ENCODE measurements around the gene BSN. TPM values are rescaled to one million over a fixed set of nuclear protein-coding genes. Genes with fewer than 3 reads are reported as not detected.
"Not testable (repeated sequence)": the region's sequence is repeated elsewhere in the genome, so short reads cannot be mapped to it uniquely, and the experiment has no call there.

The BSN gene
- total RNA-seq, 4 donors from 2014 or later, result 0.04 to 0.36 (median 0.14) TPM

- WGBS, 2 donors, result 75 to 93% methylated on average over 4 of the region's 4 CpGs
Observed at GRCh38 chr3:49681543-49681942, 127.3 kb downstream of the BSN start.

GRCh38 chr3:49683162-49683561 is 128.9 kb downstream of the BSN start:
- 85 to 91% methylated on average over 6 of the region's 6 CpGs for WGBS, 2 donors
- intact Hi-C loops (cut with DNase I; ENCODE audit: low total_unique reads), result no loop called here
- DNase-seq (ENCODE audit: low spot score in 2 of 2), result no peak
- H3K4me3 ChIP-seq (ENCODE audit: low read depth, poor library complexity, severe bottlenecking), result no peak overlapping the region
- TF ChIP-seq CTCF (IDR thresholded peaks at IDR 0.05) (no peak), POLR2A (IDR thresholded peaks at IDR 0.05) (no peak)

More at GRCh38 chr3:49681543-49681942, 127.3 kb downstream of the BSN start:
- DNase-seq (ENCODE audit: low spot score in 2 of 2), result no peak
- intact Hi-C loops (cut with DNase I; ENCODE audit: low total_unique reads), result no loop called here
- TF ChIP-seq CTCF (IDR thresholded peaks at IDR 0.05), result no peak
- no peak for TF ChIP-seq POLR2A (IDR thresholded peaks at IDR 0.05)
- no peak overlapping the region for H3K4me3 ChIP-seq (ENCODE audit: low read depth, poor library complexity, severe bottlenecking)

- intact Hi-C loops (cut with DNase I; ENCODE audit: low total_unique reads); H3K4me3 ChIP-seq (ENCODE audit: low read depth, poor library complexity, severe bottlenecking); DNase-seq (ENCODE audit: low spot score in 2 of 2): not testable (repeated sequence)
- WGBS, 2 donors, result 76 to 100% methylated on average over 1 to 2 of the region's 2 CpGs
Observed at GRCh38 chr3:49684453-49684852, 130.2 kb downstream of the BSN start.

- DNase-seq (ENCODE audit: low spot score in 2 of 2); intact Hi-C loops (cut with DNase I; ENCODE audit: low total_unique reads); H3K4me3 ChIP-seq (ENCODE audit: low read depth, poor library complexity, severe bottlenecking): not testable (repeated sequence)
- WGBS, 2 donors, result 95% methylated on average over 10 of the region's 10 CpGs
Observed at GRCh38 chr3:49685103-49685502, 130.8 kb downstream of the BSN start.

- intact Hi-C loops (cut with DNase I; ENCODE audit: low total_unique reads); H3K4me3 ChIP-seq (ENCODE audit: low read depth, poor library complexity, severe bottlenecking); DNase-seq (ENCODE audit: low spot score in 2 of 2): not testable (repeated sequence)
- 19% methylated on average over 18 of the region's 36 CpGs; no CpG with 5 or more reads in 1 of the 2 donors for WGBS, 2 donors
Observed at GRCh38 chr3:49685846-49686245, 131.6 kb downstream of the BSN start.

- H3K4me3 ChIP-seq (ENCODE audit: low read depth, poor library complexity, severe bottlenecking); intact Hi-C loops (cut with DNase I; ENCODE audit: low total_unique reads): not testable (repeated sequence)
- 0 to 5% methylated on average over 1 to 19 of the region's 29 CpGs for WGBS, 2 donors
- DNase-seq (ENCODE audit: low spot score in 2 of 2), result peak; percentile 31 to 89
Observed at GRCh38 chr3:49686346-49686745, 132.1 kb downstream of the BSN start.

GRCh38 chr3:49686769-49687423 is 132.6 kb downstream of the BSN start:
- peak in 1 of 2 donors; percentile 44 for DNase-seq (ENCODE audit: low spot score in 2 of 2)
- H3K4me3 ChIP-seq (ENCODE audit: low read depth, poor library complexity, severe bottlenecking); intact Hi-C loops (cut with DNase I; ENCODE audit: low total_unique reads): not testable (repeated sequence)
- 16 to 42% methylated on average over 11 to 37 of the region's 44 CpGs for WGBS, 2 donors

- intact Hi-C loops (cut with DNase I; ENCODE audit: low total_unique reads); H3K4me3 ChIP-seq (ENCODE audit: low read depth, poor library complexity, severe bottlenecking); DNase-seq (ENCODE audit: low spot score in 2 of 2): not testable (repeated sequence)
- WGBS, 2 donors, result 84 to 90% methylated on average over 12 of the region's 12 CpGs
Observed at GRCh38 chr3:49687424-49687795, 133.1 kb downstream of the BSN start.

- 58 to 69% methylated on average over 7 of the region's 7 CpGs for whole genome bisulfite sequencing, 2 donors
- intact Hi-C loops (cut with DNase I; ENCODE audit: low total_unique reads); DNase-seq (ENCODE audit: low spot score in 2 of 2): not testable (repeated sequence)
- H3K4me3 ChIP-seq (ENCODE audit: low read depth, poor library complexity, severe bottlenecking), result peak overlapping the region; percentile 87
Observed at GRCh38 chr3:49688338-49689045, 134.2 kb downstream of the BSN start.
